Measurements from ENCODE around the gene ATP6V1A. TPM values are rescaled to one million over a fixed set of nuclear protein-coding genes. Genes with fewer than 3 reads are reported as not detected.

The ATP6V1A gene
- total RNA-seq, 1 experiment from 2014 or later, result 73.4 TPM

DNA sequence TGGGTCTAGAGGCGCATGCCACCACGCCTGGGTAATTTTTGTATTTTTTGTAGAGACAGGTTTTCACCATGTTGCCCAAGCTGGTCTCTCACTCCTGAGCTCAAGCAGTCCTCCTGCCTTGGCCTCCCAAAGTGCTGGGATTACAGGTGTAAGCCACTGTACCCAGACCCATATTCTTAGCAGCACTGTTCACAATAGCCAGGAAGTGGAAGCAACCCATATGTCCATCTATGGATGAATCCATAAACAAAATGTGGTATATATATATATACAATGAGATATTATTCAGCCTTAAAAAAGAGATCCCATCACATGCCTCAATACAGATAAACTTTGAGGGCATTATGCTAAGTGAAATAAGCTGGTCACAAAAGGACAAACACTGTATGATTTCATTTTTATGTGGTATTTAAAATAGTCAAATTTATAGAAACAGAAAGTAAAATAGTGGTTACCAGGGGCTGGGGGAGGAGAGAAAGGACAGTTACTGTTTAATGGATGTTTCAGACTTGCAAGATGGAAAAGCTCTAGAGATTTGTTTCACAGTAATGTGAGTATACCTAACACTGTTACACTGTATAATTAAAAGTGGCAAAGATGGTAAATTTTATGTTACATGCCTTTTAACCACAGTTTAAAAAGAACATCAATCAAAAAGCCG is 56.1 kb downstream of the ATP6V1A start:
- H3K79me1 ChIP-seq (ENCODE audit: insufficient read depth, low read depth, low read length, poor library complexity, severe bottlenecking), result no peaks in the 10 kb centered on the region
- H3K9ac ChIP-seq (ENCODE audit: extremely low read depth, insufficient read length, low read length), result no peak overlapping the region
- H4K20me1 ChIP-seq (ENCODE audit: control insufficient read depth, insufficient read depth, insufficient read length), result no peaks in the 10 kb centered on the region
- H2AFZ ChIP-seq (ENCODE audit: low read length), result no peak overlapping the region
- H2BK5ac ChIP-seq (ENCODE audit: insufficient read length, low read length), result no peak overlapping the region
- H3K4me1 Mint-ChIP-seq, result no peaks in the 10 kb centered on the region
- DNase-seq, result no peak
- H3K23ac ChIP-seq (ENCODE audit: insufficient read length, low read depth, low read length), result no peak overlapping the region
- peaks cover 2 to 65% (median 46%) of the 10 kb centered on the region in 3 experiments; a peak in 6 of 7 replicates for H3K36me3 Mint-ChIP-seq (ENCODE audit: insufficient read depth in 1 of 3, low read depth in 3 of 3)
- no peak overlapping the region for H3K4me2 ChIP-seq (ENCODE audit: insufficient read depth, insufficient read length, low read length)
- no peak overlapping the region for H2BK20ac ChIP-seq (ENCODE audit: low read depth, low read length, poor library complexity, severe bottlenecking)
- H3K18ac ChIP-seq (ENCODE audit: insufficient read length, low read depth, low read length), result no peak overlapping the region
- no peak overlapping the region for H4K5ac ChIP-seq (ENCODE audit: insufficient read length, low read depth, low read length)
- no peak overlapping the region for H2BK120ac ChIP-seq (ENCODE audit: low read depth, low read length, poor library complexity, severe bottlenecking)
- no peaks in the 10 kb centered on the region for H3K23me2 ChIP-seq (ENCODE audit: insufficient read length, low read depth, low read length, poor library complexity, severe bottlenecking)
- H3K9me3 ChIP-seq (ENCODE audit: control insufficient read depth, low read depth, low read length), result no peaks in the 10 kb centered on the region
- H3K9me3 Mint-ChIP-seq, result no peaks in the 10 kb centered on the region; a peak in 1 of 5 replicates
- no peak overlapping the region for H3K4ac ChIP-seq (ENCODE audit: low read depth, low read length)
- H3T11ph ChIP-seq (ENCODE audit: low read length), result no peak overlapping the region
- H3K4me3 Mint-ChIP-seq, result no peak overlapping the region
- no peak overlapping the region for H3K56ac ChIP-seq (ENCODE audit: insufficient read length, low read depth, low read length)
- no peak overlapping the region for H3K14ac ChIP-seq (ENCODE audit: insufficient read depth, low read length)
- WGBS (ENCODE audit: extremely low coverage, insufficient read length, low lambda C conversion rate), result no CpG with 5 or more reads among the region's 3 CpGs
- no peak overlapping the region for H2BK12ac ChIP-seq (ENCODE audit: insufficient read length, low read depth, low read length)
- TF ChIP-seq, protein P1, sequence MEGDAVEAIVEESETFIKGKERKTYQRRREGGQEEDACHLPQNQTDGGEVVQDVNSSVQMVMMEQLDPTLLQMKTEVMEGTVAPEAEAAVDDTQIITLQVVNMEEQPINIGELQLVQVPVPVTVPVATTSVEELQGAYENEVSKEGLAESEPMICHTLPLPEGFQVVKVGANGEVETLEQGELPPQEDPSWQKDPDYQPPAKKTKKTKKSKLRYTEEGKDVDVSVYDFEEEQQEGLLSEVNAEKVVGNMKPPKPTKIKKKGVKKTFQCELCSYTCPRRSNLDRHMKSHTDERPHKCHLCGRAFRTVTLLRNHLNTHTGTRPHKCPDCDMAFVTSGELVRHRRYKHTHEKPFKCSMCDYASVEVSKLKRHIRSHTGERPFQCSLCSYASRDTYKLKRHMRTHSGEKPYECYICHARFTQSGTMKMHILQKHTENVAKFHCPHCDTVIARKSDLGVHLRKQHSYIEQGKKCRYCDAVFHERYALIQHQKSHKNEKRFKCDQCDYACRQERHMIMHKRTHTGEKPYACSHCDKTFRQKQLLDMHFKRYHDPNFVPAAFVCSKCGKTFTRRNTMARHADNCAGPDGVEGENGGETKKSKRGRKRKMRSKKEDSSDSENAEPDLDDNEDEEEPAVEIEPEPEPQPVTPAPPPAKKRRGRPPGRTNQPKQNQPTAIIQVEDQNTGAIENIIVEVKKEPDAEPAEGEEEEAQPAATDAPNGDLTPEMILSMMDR (conservative IDR thresholded peaks at IDR 0.05), result no peak
- H2AK5ac ChIP-seq (ENCODE audit: insufficient read length, low read length), result no peak overlapping the region
- no peak overlapping the region for H4K91ac ChIP-seq (ENCODE audit: insufficient read length, low read depth, low read length)
- H3K4me1 ChIP-seq (ENCODE audit: insufficient read depth, low read length), result no peaks in the 10 kb centered on the region
- H3K79me2 ChIP-seq (ENCODE audit: insufficient read depth, low read length), result no peaks in the 10 kb centered on the region
- H3K27ac Mint-ChIP-seq, result no peak overlapping the region; a peak in 1 of 7 replicates
- H2BK15ac ChIP-seq (ENCODE audit: low read depth, low read length), result no peak overlapping the region
- H3K27ac ChIP-seq (ENCODE audit: insufficient read length, low read depth, low read length), result no peak overlapping the region
- no peaks in the 10 kb centered on the region for H3K27me3 ChIP-seq (ENCODE audit: insufficient read depth, low read length)
- H4K8ac ChIP-seq (replicated peaks; ENCODE audit: insufficient read length, low read depth, low read length), result no peak overlapping the region
- H3K27me3 Mint-ChIP-seq (ENCODE audit: low read depth), result no peaks in the 10 kb centered on the region
